HEK293 (cell line): ENCODE data around the gene NAV3.

Experiments
- CTCF ChIA-PET: fragments of 350-600 bp; formaldehyde crosslinking; extraction: SDS; loops from one replicate; lab custom pipeline; 2021; ENCODE audit warnings: antibody characterized with exemption; lab: Yijun Ruan, JAX
- POLR2A ChIA-PET: fragments of 300-600 bp; formaldehyde crosslinking; extraction: SDS; loops from one replicate; lab custom pipeline; 2020; ENCODE audit warnings: antibody characterized with exemption, inconsistent platforms; lab: Yijun Ruan, JAX
- H3K27ac ChIP-seq: fragments of 200-500 bp; sonication (Bioruptor generic); 2 replicates; pipeline ENCODE4 v1.5.1; 2014; ENCODE audit warnings: low read depth, low read length, control low read depth, inconsistent platforms; ENCODE audit errors: extremely low read depth
- H3K36me3 ChIP-seq, 2 experiments: fragments of 200-500 bp in 1 of 2; sonication (Bioruptor generic) in 1 of 2; 1 replicate in 1 of 2; 2 replicates in 1 of 2; pipeline ENCODE4 v1.5.1; 2014 to 2017; ENCODE audit warnings: inconsistent platforms in 2 of 2, low read length in 2 of 2; ENCODE audit not compliant: control insufficient read depth in 2 of 2, insufficient read depth in 1 of 2
- H3K4me1 ChIP-seq: fragments of 200-500 bp; sonication (Bioruptor generic); 2 replicates; pipeline ENCODE4 v1.5.1; 2014; ENCODE audit warnings: mild to moderate bottlenecking, low read length, inconsistent platforms; ENCODE audit not compliant: control insufficient read depth, insufficient read depth
- H3K4me3 ChIP-seq: 2 replicates; pipeline ENCODE4 v1.5.1; 2011; ENCODE audit warnings: low read depth, mild to moderate bottlenecking, control low read depth, low read length, moderate library complexity
- H3K9me3 ChIP-seq: fragments of 200-500 bp; sonication (Bioruptor generic); 2 replicates; pipeline ENCODE4 v1.5.1; 2014; ENCODE audit warnings: low read depth, low read length, inconsistent platforms; ENCODE audit not compliant: control insufficient read depth, insufficient read depth
- BCL11A ChIP-seq: fragments of 450-650 bp; formaldehyde crosslinking; IDR thresholded peaks from 2 replicates; pipeline ENCODE4 v1.5.1; 2016; ENCODE audit warnings: low read depth, missing biosample characterization, missing genetic modification characterization
- HIC1 ChIP-seq: fragments of 450-650 bp; formaldehyde crosslinking; IDR thresholded peaks from 2 replicates; pipeline ENCODE4 v1.5.1; 2016; ENCODE audit warnings: missing biosample characterization, missing genetic modification characterization
- OSR2 ChIP-seq: fragments of 450-650 bp; formaldehyde crosslinking; IDR thresholded peaks from 2 replicates; pipeline ENCODE4 v1.5.1; 2016; ENCODE audit warnings: missing biosample characterization, missing genetic modification characterization
- PRDM2 ChIP-seq: fragments of 450-650 bp; formaldehyde crosslinking; IDR thresholded peaks from 2 replicates; pipeline ENCODE4 v1.5.1; 2016; ENCODE audit warnings: missing biosample characterization, missing genetic modification characterization, borderline replicate concordance
- REPIN1 ChIP-seq: fragments of 450-650 bp; formaldehyde crosslinking; IDR thresholded peaks from 2 replicates; pipeline ENCODE4 v1.5.1; 2017; ENCODE audit warnings: missing biosample characterization, missing genetic modification characterization, low read depth
- SCRT2 ChIP-seq: fragments of 450-650 bp; formaldehyde crosslinking; IDR thresholded peaks from 2 replicates; pipeline ENCODE4 v1.5.1; 2016; ENCODE audit warnings: missing biosample characterization, missing genetic modification characterization
- ZFP37 ChIP-seq: fragments of 450-650 bp; formaldehyde crosslinking; IDR thresholded peaks from 2 replicates; pipeline ENCODE4 v1.5.1; 2016; ENCODE audit warnings: missing biosample characterization, missing genetic modification characterization
- ZIC2 ChIP-seq: fragments of 450-650 bp; formaldehyde crosslinking; IDR thresholded peaks from 2 replicates; pipeline ENCODE4 v1.5.1; 2016; ENCODE audit warnings: missing biosample characterization, missing genetic modification characterization
- ZNF140 ChIP-seq: fragments of 450-650 bp; formaldehyde crosslinking; IDR thresholded peaks from 2 replicates; pipeline ENCODE4 v1.5.1; 2016; ENCODE audit warnings: missing biosample characterization, missing genetic modification characterization
- ZNF211 ChIP-seq: fragments of 450-650 bp; formaldehyde crosslinking; IDR thresholded peaks from 2 replicates; pipeline ENCODE4 v1.5.1; 2016; ENCODE audit warnings: low read depth, missing biosample characterization, missing genetic modification characterization
- ZNF26 ChIP-seq: fragments of 450-650 bp; formaldehyde crosslinking; IDR thresholded peaks from 2 replicates; pipeline ENCODE4 v1.5.1; 2016; ENCODE audit warnings: missing biosample characterization, missing genetic modification characterization
- ZNF266 ChIP-seq: fragments of 450-650 bp; formaldehyde crosslinking; IDR thresholded peaks from 2 replicates; pipeline ENCODE4 v1.5.1; 2016; ENCODE audit warnings: missing biosample characterization, missing genetic modification characterization, low read depth
- ZNF292 ChIP-seq: fragments of 450-650 bp; formaldehyde crosslinking; IDR thresholded peaks from 2 replicates; pipeline ENCODE4 v1.5.1; 2016; ENCODE audit warnings: low read depth, missing biosample characterization, missing genetic modification characterization, borderline replicate concordance
- ZNF302 ChIP-seq: fragments of 450-650 bp; formaldehyde crosslinking; IDR thresholded peaks from 2 replicates; pipeline ENCODE4 v1.5.1; 2016; ENCODE audit warnings: missing biosample characterization, missing genetic modification characterization, low read depth
- ZNF433 ChIP-seq: fragments of 450-650 bp; formaldehyde crosslinking; IDR thresholded peaks from 2 replicates; pipeline ENCODE4 v1.5.1; 2016; ENCODE audit warnings: missing biosample characterization, missing genetic modification characterization, low read depth
- ZNF488 ChIP-seq: fragments of 450-650 bp; formaldehyde crosslinking; IDR thresholded peaks from 2 replicates; pipeline ENCODE4 v1.5.1; 2016; ENCODE audit warnings: missing biosample characterization, missing genetic modification characterization
- ZNF510 ChIP-seq: fragments of 450-650 bp; formaldehyde crosslinking; IDR thresholded peaks from 2 replicates; pipeline ENCODE4 v1.5.1; 2018; ENCODE audit warnings: mild to moderate bottlenecking, missing genetic modification characterization, missing biosample characterization; ENCODE audit not compliant: insufficient replicate concordance
- ZNF645 ChIP-seq: fragments of 450-650 bp; formaldehyde crosslinking; IDR thresholded peaks from 2 replicates; pipeline ENCODE4; 2016; ENCODE audit warnings: missing biosample characterization, missing genetic modification characterization
- ZNF701 ChIP-seq: fragments of 450-650 bp; formaldehyde crosslinking; IDR thresholded peaks from 2 replicates; pipeline ENCODE4 v1.5.1; 2016; ENCODE audit warnings: missing biosample characterization, missing genetic modification characterization
- ZNF830 ChIP-seq: fragments of 450-650 bp; IDR thresholded peaks from 2 replicates; pipeline ENCODE4 v1.5.0; 2018; ENCODE audit warnings: missing biosample characterization, missing genetic modification characterization, low read depth, mild to moderate bottlenecking, moderate library complexity

Gene NAV3

GRCh38 chr12:78034025-78034424, 203.3 kb downstream of the NAV3 start:
- H3K4me3 ChIP-seq: no peak overlapping the region
- TF ChIP-seq ZNF488 (tag by site-specific recombination) (no peak), ZNF433 (tag by site-specific recombination) (no peak), ZFP37 (no peak)
- H3K4me1 ChIP-seq: no peaks in the 10 kb centered on the region
- H3K36me3 ChIP-seq: no peaks in the 10 kb centered on the region
- H3K9me3 ChIP-seq: no peaks in the 10 kb centered on the region
- no peak overlapping the region for H3K27ac ChIP-seq
- POLR2A ChIA-PET: no interaction called here
- CTCF ChIA-PET: interaction anchor here (0.6 kb wide), 1 partner anchor 83 kb away, joined by 3 read pairs; no protein-coding TSS in a partner anchor

- ChIA-PET POLR2A (no interaction called here), CTCF (no interaction called here)
- H3K27ac ChIP-seq: no peak overlapping the region
- H3K4me3 ChIP-seq: no peak overlapping the region
- no peaks in the 10 kb centered on the region for H3K4me1 ChIP-seq
- no peaks in the 10 kb centered on the region for H3K9me3 ChIP-seq
- H3K36me3 ChIP-seq: no peaks in the 10 kb centered on the region
- TF ChIP-seq REPIN1 (tag by site-specific recombination) (no peak), ZIC2 (no peak), HIC1 (tag by site-specific recombination) (no peak), PRDM2 (tag by site-specific recombination) (no peak), SCRT2 (tag by site-specific recombination) (no peak), ZNF211 (tag by site-specific recombination) (no peak), ZNF140 (tag by site-specific recombination) (no peak), ZNF26 (no peak), ZNF830 (tag by site-specific recombination) (no peak), ZNF292 (tag by site-specific recombination) (no peak), ZNF510 (tag by site-specific recombination) (no peak), ZNF645 (no peak), BCL11A (no peak), ZNF302 (no peak), ZNF266 (tag by site-specific recombination) (no peak), ZNF701 (no peak), OSR2 (tag by site-specific recombination) (no peak)
Observed at GRCh38 chr12:78035901-78036606, 205.4 kb downstream of the NAV3 start.
